K562 (cell line): ENCODE measurements around the gene EEF2. TPM values are rescaled to one million over a fixed set of nuclear protein-coding genes. Genes with fewer than 3 reads are reported as not detected.
A peak's percentile ranks its signal among the peaks of the same experiment; 100 is the strongest.

Source experiments
- ATAC-seq: fragments of 200-7000 bp; cut with Tn5 transposase; 3 replicates; pipeline ENCODE4 v1.9.1; 2020; ENCODE audit warnings: moderate library complexity
- BruUV-seq: library from RNA; stranded (reverse); fragments of 400-500 nt; replicated peaks from 2 replicates; lab custom pipeline; 2021; lab: Mats Ljungman, UMichigan
- CTCF ChIA-PET: fragments of 300-600 bp; formaldehyde crosslinking; extraction: SDS; loops from one replicate; lab custom pipeline; 2021; ENCODE audit warnings: low intra/inter-chr PET ratio; lab: Yijun Ruan, JAX
- POLR2A ChIA-PET: fragments of 300-600, 350-650 bp; sonication (Branson Sonifier 250); formaldehyde crosslinking; extraction: SDS; loops from one replicate; lab custom pipeline; 2021; ENCODE audit warnings: antibody characterized with exemption, inconsistent platforms; lab: Yijun Ruan, JAX
- DNase-seq, 4 experiments: peaks; one replicate each; pipeline versions ENCODE4 v3.0.0 to v3.0.0-alpha.2; 2011 to 2018; ENCODE audit warnings: low spot score in 3 of 4, mixed read lengths in 3 of 4; ENCODE audit errors: extremely low read depth in 1 of 4
- FAIRE-seq: peaks from 2 replicates; lab custom pipeline; 2011; peaks lifted over from hg19 to GRCh38; lab: Jason Lieb, UNC
- H2AFZ ChIP-seq: 2 replicates; pipeline ENCODE4 v1.6.0; 2011; ENCODE audit warnings: low read depth, low read length, control low read depth, inconsistent platforms
- H3K27ac ChIP-seq: fragments of 200-600 bp; 3 replicates; pipeline ENCODE4 v1.8.0; 2011; ENCODE audit warnings: low read depth, mild to moderate bottlenecking, control low read depth, inconsistent platforms, low read length, moderate library complexity, mixed read lengths; ENCODE audit errors: extremely low read depth
- H3K27me3 ChIP-seq, 2 experiments: fragments of 300-600 bp in 1 of 2; 2 replicates in 1 of 2; 3 replicates in 1 of 2; pipeline versions ENCODE4 v1.6.0 to v1.8.0; 2011; ENCODE audit warnings: inconsistent platforms in 2 of 2, low read length in 2 of 2, mild to moderate bottlenecking in 1 of 2, mixed read lengths in 1 of 2, moderate library complexity in 1 of 2; ENCODE audit not compliant: control insufficient read depth in 2 of 2, insufficient read depth in 2 of 2
- H3K36me3 ChIP-seq: fragments of 300-600 bp; 3 replicates; pipeline ENCODE4 v1.8.0; 2011; ENCODE audit warnings: mild to moderate bottlenecking, low read length, inconsistent platforms; ENCODE audit not compliant: control insufficient read depth, insufficient read depth
- H3K4me1 ChIP-seq, 2 experiments: fragments of 200-600 bp in 1 of 2; replicated peaks in 1 of 2; 2 replicates in 1 of 2; 3 replicates in 1 of 2; pipeline versions ENCODE4 v1.5.1 to v1.8.0; 2011; ENCODE audit warnings: inconsistent platforms in 2 of 2, low read length in 2 of 2, mild to moderate bottlenecking in 1 of 2, mixed read lengths in 1 of 2, moderate library complexity in 1 of 2; ENCODE audit not compliant: control insufficient read depth in 2 of 2, insufficient read depth in 2 of 2
- H3K4me2 ChIP-seq: 2 replicates; pipeline ENCODE4 v1.6.1; 2011; ENCODE audit warnings: low read length, control low read depth, inconsistent platforms, mixed read lengths; ENCODE audit not compliant: insufficient read depth
- H3K4me3 ChIP-seq: fragments of 200-600 bp; sonication (generic), shearing (Covaris generic); 2 replicates; pipeline ENCODE4 v1.5.1; 2016; ENCODE audit warnings: control low read depth, inconsistent platforms
- H3K79me2 ChIP-seq: fragments of 200-600 bp; 3 replicates; pipeline ENCODE4 v1.8.0; 2011; ENCODE audit warnings: low read length, inconsistent platforms; ENCODE audit not compliant: control insufficient read depth, insufficient read depth
- H3K9ac ChIP-seq, 2 experiments: 2 replicates each; pipeline versions ENCODE4 v1.6.0 to v1.6.1; 2011; ENCODE audit warnings: low read depth in 2 of 2, low read length in 2 of 2, control low read depth in 1 of 2, inconsistent platforms in 1 of 2, mild to moderate bottlenecking in 1 of 2, mixed read lengths in 1 of 2; ENCODE audit not compliant: insufficient read depth in 1 of 2
- H3K9me1 ChIP-seq: one replicate; pipeline ENCODE4 v1.6.0; 2011; ENCODE audit warnings: inconsistent platforms, mild to moderate bottlenecking, low read length, moderate library complexity; ENCODE audit not compliant: control insufficient read depth, insufficient read depth
- H3K9me3 ChIP-seq: replicated peaks from 2 replicates; pipeline ENCODE4 v1.5.1; 2011; ENCODE audit warnings: low read depth, low read length, inconsistent platforms; ENCODE audit not compliant: control insufficient read depth, insufficient read depth
- H4K20me1 ChIP-seq: replicated peaks from 2 replicates; pipeline ENCODE4 v1.6.1; 2011; ENCODE audit warnings: low read length, inconsistent platforms, mixed read lengths; ENCODE audit not compliant: control insufficient read depth, insufficient read depth
- EWSR1 ChIP-seq: fragments of 450-650 bp; IDR thresholded peaks from 2 replicates; pipeline ENCODE4 v1.6.1; 2018; ENCODE audit warnings: borderline replicate concordance, mild to moderate bottlenecking, low read depth, moderate library complexity; ENCODE audit not compliant: partially characterized antibody
- HDAC1 ChIP-seq, 2 experiments: fragments of 450-650 bp; IDR thresholded peaks; 2 replicates each; pipeline ENCODE4 v1.6.1; 2016 to 2017; ENCODE audit warnings: inconsistent platforms in 1 of 2, mild to moderate bottlenecking in 1 of 2, moderate library complexity in 1 of 2
- IRF9 ChIP-seq: fragments of 450-650 bp; IDR thresholded peaks from 2 replicates; pipeline ENCODE4 v1.6.1; 2016; ENCODE audit warnings: missing biosample characterization, missing genetic modification characterization
- KHSRP ChIP-seq: fragments of 450-650 bp; IDR thresholded peaks from 2 replicates; pipeline ENCODE4 v1.6.1; 2017
- RB1 ChIP-seq: fragments of 450-650 bp; IDR thresholded peaks from 2 replicates; pipeline ENCODE4 v1.6.1; 2017; ENCODE audit warnings: low read depth, mild to moderate bottlenecking
- RBFOX2 ChIP-seq: fragments of 200-400 bp; formaldehyde crosslinking; IDR thresholded peaks from 2 replicates; pipeline ENCODE4 v1.6.1; 2017; ENCODE audit warnings: low read depth, mild to moderate bottlenecking, low read length, moderate library complexity
- SRSF3 ChIP-seq: fragments of 200-400 bp; formaldehyde crosslinking; IDR thresholded peaks from 2 replicates; pipeline ENCODE4 v1.6.1; 2016; ENCODE audit warnings: mild to moderate bottlenecking, low read length, moderate library complexity; ENCODE audit not compliant: insufficient read depth
- ZBTB33 ChIP-seq: sonication (generic); formaldehyde crosslinking; IDR thresholded peaks from 2 replicates; pipeline ENCODE4 v1.8.1; 2023; ENCODE audit warnings: mild to moderate bottlenecking, missing genetic modification reagents
- ZNF277 ChIP-seq: fragments of 250-450 bp; sonication (Bioruptor Pico); IDR thresholded peaks from 2 replicates; pipeline ENCODE4 v1.8.0; 2022; ENCODE audit warnings: inconsistent platforms, mild to moderate bottlenecking, moderate library complexity, borderline replicate concordance
- ZNF280A ChIP-seq: fragments of 450-650 bp; IDR thresholded peaks from 2 replicates; pipeline ENCODE4 v1.6.1; 2018; ENCODE audit warnings: mild to moderate bottlenecking, low read depth; ENCODE audit not compliant: partially characterized antibody
- ZNF561 ChIP-seq: fragments of 450-650 bp; formaldehyde crosslinking; conservative IDR thresholded peaks from 2 replicates; pipeline ENCODE4 v1.4.0; 2020; ENCODE audit warnings: mild to moderate bottlenecking, moderate library complexity
- WGBS: fragments of 100-300 bp; shearing (Covaris generic); methylation state at CpG from one replicate; pipeline ENCODE4 v1.1.6; 2016; ENCODE audit warnings: low coverage, mixed read lengths; ENCODE audit not compliant: insufficient coverage; ENCODE audit errors: missing lambda C conversion rate; 5-methylcytosine and 5-hydroxymethylcytosine counted together
- in situ Hi-C: fragments of 300-500 bp; cut with MboI; formaldehyde crosslinking; loops from 4 replicates; pipeline ENCODE4 v1.15.0; 2018; ENCODE audit warnings: inconsistent platforms, mixed read lengths
- intact Hi-C: fragments of 100-400 bp; cut with micrococcal nuclease; formaldehyde crosslinking; loops from 2 replicates; pipeline ENCODE4 v1.14.2; 2022
- polyA plus RNA-seq, 8 experiments: library from polyadenylated mRNA; depleted of rRNA in 4 of 8; stranded (reverse) in 5 of 8; unstranded in 3 of 8; fragments of >200 nt; fragmentation: Nextera tagmentation in 2 of 8; fragmentation: Illumina TruSeq in 1 of 8; extraction: Ambion mirVana in 2 of 8; extraction: Trizol in 1 of 8; gene quantifications; 2 replicates each; pipeline versions ENCODE4 v1.2.1 to v1.2.3, GENCODE V29; 2011 to 2014; ENCODE audit warnings: inconsistent platforms in 1 of 8, missing spikeins in 1 of 8
- total RNA-seq, 7 experiments: library from RNA; depleted of rRNA in 6 of 7; stranded (reverse); fragments of >200 nt in 6 of 7; fragmentation: Illumina TruSeq in 2 of 7; extraction: Trizol in 2 of 7; gene quantifications; 2 replicates each; pipeline versions ENCODE4 v1.2.1 to v1.2.3, GENCODE V29; 2011 to 2021; ENCODE audit warnings: low replicate concordance in 1 of 7

Gene EEF2
- total and polyA plus RNA-seq, 9 of the 15 experiments (the other 6 are each of a cell fraction or from before 2014, with no cell fraction given) = 372 to 3,003 (median 1,453) TPM

GRCh38 chr19:3958836-3959765 is 26.2 kb downstream of the EEF2 start:
- DNase-seq (no peak), ATAC-seq (no peak), FAIRE-seq (no peak)
- Histone ChIP-seq H3K79me2 (no peaks in the 10 kb centered on the region), H3K4me2 (no peak overlapping the region), H3K9me3 (no peaks in the 10 kb centered on the region), H4K20me1 (no peaks in the 10 kb centered on the region; the same call in 1 of the 2 replicates), H3K4me3 (no peak overlapping the region), H3K9me1 (no peaks in the 10 kb centered on the region), H3K9ac (no peak overlapping the region), H3K36me3 (peaks cover 62% of the 10 kb centered on the region; the same call in 2 of the 3 replicates), H2AFZ (no peak overlapping the region), H3K27me3 (no peaks in the 10 kb centered on the region), H3K27ac (no peak overlapping the region), H3K4me1 (peaks cover 3 to 28% of the 10 kb centered on the region in 2 experiments; a peak in 4 of 5 replicates)
- intact Hi-C loops = no loop called here
- in situ Hi-C loops = no loop called here
- TSS peak; percentile 38 for BruUV-seq
- 96% methylated on average over 38 of the region's 86 CpGs for WGBS
- CTCF ChIA-PET = no interaction called here
- POLR2A ChIA-PET = interaction anchor here (1.0 to 2.5 kb wide), 2 partner anchors 10 to 161 kb away, joined by 3 to 9 read pairs; no protein-coding TSS in a partner anchor
- TF ChIP-seq KHSRP (no peak), ZNF561 (CRISPR knock-in tag) (no peak), ZBTB33 (peak; percentile 99), RBFOX2 (peak; percentile 13; the same call in 1 of the 2 replicates), SRSF3 (no peak), ZNF277 (CRISPR knock-in tag) (no peak), EWSR1 (no peak), HDAC1 (IDR thresholded peaks at IDR 0.05) (no peak), ZNF280A (no peak), RB1 (no peak), IRF9 (no peak)
